Sigmoid colon (tissue), 4 donors: ENCODE data around the gene MEF2D.

Source experiments
- CTCF ChIP-seq, 4 experiments: fragments of 450-650 bp in 3 of 4; fragments of 200-600 bp in 1 of 4; IDR thresholded peaks; one replicate each; pipeline ENCODE4 v1.5.1; 2016 to 2019; ENCODE audit warnings: antibody characterized with exemption in 4 of 4, mild to moderate bottlenecking in 3 of 4, moderate library complexity in 2 of 4
- EP300 ChIP-seq, 4 donors: sonication (generic); formaldehyde crosslinking; IDR thresholded peaks; one replicate each; pipeline ENCODE4 v1.6.1; 2017; ENCODE audit warnings: antibody characterized with exemption in 4 of 4
- POLR2A ChIP-seq, 2 donors: fragments of 450-650 bp; IDR thresholded peaks; one replicate each; pipeline ENCODE4 v1.6.1; 2016; ENCODE audit warnings: antibody characterized with exemption in 2 of 2, mild to moderate bottlenecking in 2 of 2, moderate library complexity in 2 of 2
- POLR2AphosphoS5 ChIP-seq, 4 donors: sonication (generic); formaldehyde crosslinking; IDR thresholded peaks; one replicate each; pipeline ENCODE4 v1.6.1; 2017; ENCODE audit warnings: antibody characterized with exemption in 4 of 4

GRCh38 chr1:156439777-156440183 lies 60.8 kb downstream of the MEF2D start:
- TF ChIP-seq CTCF (IDR thresholded peaks at IDR 0.05) (no peak), EP300 (IDR thresholded peaks at IDR 0.05) (no peak), POLR2AphosphoS5 (IDR thresholded peaks at IDR 0.05) (no peak), POLR2A (IDR thresholded peaks at IDR 0.05) (no peak)
